Measurements from ENCODE around the gene RCBTB2.

- TF ChIP-seq TOX (CRISPR knock-in tag; IDR thresholded peaks at IDR 0.05; ENCODE audit: borderline replicate concordance) (no peak), CREB5 (CRISPR knock-in tag; IDR thresholded peaks at IDR 0.05; ENCODE audit: low read depth) (no peak)
These were observed 23.9 kb upstream of the RCBTB2 start for GRCh38 chr13:48556817-48557216.

Measured in SK-N-SH treated with all-trans-retinoic acid at 6 μM for 48 hours (cell line).